GM19467 (cell line): ENCODE measurements around the gene LOX.

ENCODE experiments used
- ATAC-seq: cut with Tn5 transposase; IDR thresholded peaks from one replicate; pipeline ENCODE4 v1.9.1; 2021; ENCODE audit warnings: mild to moderate bottlenecking, moderate library complexity; ENCODE audit not compliant: unreplicated experiment

The LOX gene

DNA sequence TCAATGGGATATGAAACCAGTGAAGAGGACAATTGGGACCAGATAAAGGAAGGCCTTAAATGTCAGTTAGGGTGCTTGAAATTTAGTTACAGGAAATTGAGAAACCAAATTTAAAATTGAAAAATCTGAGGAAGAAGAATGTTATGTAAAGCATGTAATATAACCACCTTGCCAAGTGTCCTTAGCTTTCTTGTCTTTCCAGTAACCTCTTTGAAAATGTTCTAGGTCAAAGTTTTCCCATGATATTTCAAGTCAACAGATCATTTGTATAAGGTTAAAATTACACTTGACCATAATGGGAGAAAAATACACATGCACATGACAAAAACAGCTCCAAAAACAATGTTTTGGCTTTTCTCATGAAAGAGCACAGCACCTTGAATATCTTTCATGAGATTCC is 21.1 kb downstream of the LOX start:
- no peak for ATAC-seq

DNA sequence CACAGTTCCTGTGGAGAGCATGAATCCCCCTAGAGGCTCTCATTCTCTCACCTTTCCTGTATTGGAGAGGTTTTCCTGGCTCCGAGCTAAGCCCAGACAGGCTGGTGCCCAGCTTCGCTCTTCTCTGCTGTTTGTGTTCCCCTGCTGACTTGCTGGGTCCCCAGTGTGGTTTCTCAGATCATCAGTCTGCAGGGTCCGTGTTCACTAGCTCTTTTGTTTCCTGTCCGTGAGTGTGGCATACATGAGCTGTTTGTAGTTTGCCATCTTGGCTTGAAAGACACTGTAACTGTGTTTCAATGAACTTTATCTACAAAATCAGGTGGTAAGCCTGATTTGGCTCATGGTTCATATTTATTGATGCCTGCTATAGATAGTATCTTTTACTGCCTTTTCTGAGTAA is 23.8 kb downstream of the LOX start:
- no peak for ATAC-seq

DNA sequence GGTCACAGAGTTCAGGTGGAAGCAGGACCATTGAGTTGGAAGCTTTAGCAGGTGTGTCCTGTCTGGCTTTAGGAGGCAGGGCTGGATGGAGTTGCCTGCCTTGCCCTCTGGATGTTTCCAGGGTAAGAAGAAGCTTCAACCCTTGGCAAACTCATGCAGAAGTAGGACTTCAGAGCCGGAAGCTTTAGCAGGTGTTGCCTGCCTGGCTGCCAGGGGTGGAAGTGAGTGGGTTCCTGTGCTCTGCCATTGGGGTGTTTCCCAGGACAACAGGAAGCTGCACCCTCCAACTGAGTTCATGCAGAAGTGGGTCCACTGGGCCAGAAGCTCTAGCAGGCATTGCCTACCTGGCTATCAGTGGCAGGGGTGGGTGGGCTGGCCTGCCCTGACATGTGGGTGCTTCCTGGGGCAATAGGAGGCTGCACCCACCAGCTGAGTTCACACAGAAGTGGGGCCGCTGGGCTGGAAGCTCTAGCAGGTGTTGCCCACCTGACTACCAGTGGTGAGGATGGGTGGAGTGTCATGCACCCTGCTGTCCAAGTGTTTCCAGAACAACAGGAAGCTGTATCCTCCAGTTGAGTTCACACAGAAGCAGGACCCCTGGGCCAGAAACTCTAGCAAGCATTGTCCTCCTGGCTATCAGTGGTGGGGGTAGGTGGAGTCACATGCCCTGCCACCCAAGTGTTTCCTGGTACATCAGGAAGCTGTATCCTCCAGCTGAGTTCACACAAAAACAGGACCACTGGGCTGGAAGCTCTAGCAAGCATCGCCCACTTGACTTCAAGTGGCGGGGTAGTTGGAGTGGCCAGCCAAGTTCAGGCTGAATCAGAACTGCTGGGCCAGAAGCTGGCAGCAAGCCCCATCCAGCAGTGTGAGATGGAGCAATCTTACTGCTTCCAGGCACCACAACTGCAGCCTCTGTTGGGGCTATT is 24.6 kb downstream of the LOX start:
- ATAC-seq = no peak

DNA sequence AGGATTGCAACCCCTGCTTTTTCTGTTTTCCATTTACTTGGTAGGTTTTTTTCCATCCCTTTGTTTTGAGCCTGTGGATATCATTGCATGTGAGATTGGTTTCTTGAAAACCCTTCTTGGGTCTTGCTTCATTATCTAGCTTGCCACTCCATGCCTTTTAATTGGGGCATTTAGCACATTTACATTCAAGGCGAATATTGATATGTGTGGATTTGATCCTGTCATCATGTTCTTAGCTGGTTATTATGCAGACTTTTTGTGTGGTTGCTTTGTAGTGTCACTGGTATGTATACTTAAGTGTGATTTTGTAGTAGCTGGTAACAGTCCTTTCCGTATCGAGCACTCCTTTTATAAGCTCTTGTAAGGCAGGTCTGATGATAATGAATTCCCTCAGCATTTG is 26.5 kb downstream of the LOX start:
- ATAC-seq = no peak

DNA sequence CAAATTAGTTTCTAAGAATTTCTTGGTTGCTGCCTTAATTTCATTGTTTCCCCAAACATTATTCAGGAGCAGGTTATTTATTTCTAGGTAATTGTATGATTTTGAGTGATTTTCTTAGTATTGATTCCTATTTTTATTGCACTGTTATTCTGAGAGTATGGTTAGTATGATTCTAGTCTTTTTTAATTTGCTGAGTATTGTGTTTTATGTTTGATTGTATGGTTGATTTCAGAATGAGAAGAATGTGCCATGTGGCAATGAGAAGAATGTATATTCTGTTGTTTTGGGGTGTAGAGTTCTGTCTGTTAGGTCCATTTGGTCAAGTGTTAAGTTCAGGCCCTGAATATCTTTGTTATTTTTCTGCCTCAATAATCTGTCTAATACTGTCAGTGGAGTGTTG is 27.1 kb downstream of the LOX start:
- ATAC-seq = no peak

DNA sequence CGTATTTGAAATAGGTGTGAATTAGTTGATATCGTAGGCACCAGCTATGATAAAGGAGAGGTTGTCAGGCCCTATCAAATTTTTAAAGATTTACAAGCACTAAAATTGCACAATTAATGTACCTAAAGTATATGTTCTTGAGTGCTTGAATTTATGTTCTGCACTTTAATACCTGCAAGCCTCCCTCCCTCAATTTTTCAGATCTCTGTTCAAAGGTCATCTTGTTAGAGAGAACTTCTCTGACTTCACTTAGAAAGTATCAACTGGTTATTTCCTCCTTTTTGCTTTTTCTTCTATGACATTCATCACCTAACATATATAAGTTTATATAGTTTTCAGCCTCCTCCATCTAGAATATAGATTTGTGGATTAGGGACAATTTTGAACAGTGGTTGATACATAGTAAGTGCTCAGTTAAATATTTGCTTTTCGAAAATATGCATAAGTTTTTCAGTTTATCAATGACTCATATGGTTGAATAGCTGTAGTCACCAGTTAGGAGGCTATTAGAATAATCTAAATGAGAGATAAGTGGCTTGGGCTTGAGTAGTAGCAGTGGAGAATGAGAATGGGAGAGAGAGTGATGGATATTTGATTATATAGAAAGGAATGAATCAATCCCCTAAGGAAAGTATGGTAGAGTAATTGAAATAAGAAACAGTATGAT is 37.3 kb downstream of the LOX start:
- ATAC-seq = no peak

DNA sequence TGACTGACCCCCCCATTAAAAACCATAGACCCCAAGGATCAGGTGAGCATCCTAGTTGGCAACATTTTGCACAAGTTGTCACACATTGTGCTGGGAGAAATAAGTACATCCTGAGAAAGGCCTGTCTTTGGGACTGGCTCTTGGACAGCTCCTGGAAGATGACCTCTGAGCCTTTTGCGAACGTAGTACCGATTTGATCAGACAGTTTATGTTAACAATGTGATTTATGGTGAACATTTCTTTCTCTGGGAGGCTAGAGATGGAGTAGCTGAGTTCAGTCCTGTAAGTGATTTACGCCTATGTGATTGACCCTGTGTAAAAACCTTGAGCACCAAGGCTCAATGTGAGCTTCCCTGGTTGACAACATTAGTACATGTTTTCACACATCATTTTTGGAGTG is 41.7 kb downstream of the LOX start:
- ATAC-seq = no peak

DNA sequence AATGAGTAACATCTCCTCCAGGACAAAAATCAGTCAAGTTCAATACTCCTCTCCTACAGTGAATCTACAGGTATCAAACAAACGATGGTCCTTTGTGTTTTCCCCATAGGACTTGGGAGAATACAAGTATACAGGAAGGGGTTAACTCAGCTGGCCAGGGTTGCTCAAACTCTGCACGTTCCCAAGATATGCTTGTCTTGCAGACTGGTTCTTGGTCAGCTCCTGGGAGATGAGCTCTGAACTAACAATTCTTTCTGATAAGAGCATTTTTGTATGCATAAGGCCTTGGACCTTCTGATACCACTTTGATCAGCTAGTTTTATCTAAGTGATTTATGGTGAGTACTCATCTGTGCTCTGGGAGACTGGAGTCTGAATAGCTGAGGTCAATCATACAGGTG is 42.1 kb downstream of the LOX start:
- ATAC-seq = no peak

DNA sequence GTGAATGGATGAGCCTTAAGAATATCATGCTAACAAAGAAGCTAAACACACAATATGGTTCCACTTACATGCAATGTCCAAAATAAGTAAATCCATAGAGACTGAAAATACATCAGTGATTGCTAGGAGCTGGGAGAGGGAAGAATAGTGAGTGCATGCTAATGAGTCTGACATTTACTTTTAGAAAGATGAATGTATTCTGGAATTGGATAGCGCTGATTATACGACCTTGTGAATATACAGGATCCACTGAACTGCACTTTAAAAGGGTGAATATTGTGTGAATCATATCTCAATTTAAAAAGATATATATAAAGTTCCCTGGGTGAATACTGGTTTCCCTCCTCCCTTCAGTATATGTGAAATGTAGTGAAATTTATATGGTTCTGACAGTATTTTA is 46.2 kb downstream of the LOX start:
- ATAC-seq = no peak

DNA sequence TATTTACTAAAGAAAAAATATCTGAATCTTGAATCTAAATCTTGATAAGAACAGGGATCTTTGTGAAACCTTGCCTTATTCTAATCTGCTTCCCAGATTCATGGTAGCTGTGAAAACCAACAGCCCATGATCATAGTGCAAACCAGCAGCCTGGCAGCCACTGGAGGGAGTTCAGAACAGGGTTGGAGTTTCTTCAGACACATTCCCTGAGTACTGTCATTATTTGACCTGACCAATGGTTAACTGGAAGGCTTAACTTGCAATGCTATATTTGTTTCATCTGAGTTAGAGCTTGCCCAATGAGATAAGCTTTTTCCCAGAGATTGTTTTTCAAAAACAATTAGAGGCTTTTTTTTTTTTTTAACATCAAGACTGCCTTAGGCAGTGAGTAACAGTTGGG is 47.8 kb downstream of the LOX start:
- no peak for ATAC-seq

DNA sequence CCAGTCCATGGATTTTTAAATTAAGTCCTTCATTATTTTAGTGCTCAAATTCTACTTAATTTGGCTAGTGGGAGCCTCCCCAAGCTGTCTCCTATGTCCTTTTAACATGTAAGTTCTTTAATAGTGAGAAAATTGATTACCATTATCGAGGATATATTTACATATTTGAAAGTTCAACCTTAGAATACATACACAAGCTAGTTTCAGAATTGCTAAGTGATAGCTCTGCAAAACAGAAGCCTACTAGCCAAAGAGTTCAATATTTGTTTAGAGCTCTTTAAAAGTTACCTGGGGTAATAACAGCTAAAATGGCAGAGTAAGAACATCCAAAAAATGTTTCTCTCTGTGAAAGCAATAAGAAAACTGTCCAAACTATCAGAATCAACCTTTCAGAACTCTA is 48.2 kb downstream of the LOX start:
- ATAC-seq = no peak

DNA sequence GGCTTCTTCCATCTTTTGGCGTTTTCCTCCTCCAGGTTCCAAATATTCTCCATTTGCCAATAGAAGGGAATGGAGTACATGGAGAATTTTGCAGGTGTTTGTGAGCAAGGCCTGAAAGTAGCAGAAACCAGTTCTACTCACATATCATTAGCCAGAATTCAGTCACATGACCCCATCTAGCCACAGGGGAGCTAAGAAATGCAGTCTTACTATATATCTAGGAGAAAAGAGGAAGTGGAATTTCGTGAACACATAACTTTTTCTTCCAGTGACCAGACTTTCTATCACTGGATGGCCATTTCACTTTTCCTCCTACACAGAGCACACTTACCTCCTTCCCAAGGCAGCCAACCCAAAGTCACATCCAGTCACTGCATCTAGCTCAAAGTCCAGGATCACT is 55.1 kb downstream of the LOX start:
- ATAC-seq = no peak

DNA sequence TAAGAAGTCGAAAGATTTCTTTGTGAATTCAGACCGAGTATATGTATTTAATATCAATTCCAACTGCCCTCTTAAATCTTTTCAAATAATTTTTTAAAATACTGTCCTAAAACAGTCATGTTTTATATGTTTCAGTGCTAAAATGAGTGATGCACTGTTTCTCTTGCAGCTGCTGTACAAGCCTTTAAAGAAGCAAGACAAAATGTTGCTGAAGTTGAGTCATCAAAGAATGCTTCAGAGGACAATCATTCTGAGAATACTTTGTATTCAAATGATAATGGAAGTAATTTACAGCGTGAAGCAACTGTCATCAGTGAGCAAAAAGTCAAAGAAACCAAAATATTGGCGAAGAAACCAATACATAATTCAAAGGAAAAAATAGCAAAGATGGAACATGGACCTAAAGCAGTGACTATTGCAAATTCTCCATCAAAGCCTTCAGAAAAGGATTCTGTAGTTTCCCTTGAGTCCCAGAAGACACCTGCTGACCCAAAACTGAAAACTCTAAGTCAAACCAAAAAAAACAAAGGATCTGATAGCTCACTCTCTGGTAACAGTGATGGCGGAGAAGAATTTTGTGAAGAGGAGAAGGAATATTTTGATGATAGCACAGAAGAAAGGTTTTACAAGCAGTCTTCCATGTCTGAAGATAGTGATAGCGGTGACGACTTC is 58.0 kb downstream of the LOX start:
- ATAC-seq = no peak

DNA sequence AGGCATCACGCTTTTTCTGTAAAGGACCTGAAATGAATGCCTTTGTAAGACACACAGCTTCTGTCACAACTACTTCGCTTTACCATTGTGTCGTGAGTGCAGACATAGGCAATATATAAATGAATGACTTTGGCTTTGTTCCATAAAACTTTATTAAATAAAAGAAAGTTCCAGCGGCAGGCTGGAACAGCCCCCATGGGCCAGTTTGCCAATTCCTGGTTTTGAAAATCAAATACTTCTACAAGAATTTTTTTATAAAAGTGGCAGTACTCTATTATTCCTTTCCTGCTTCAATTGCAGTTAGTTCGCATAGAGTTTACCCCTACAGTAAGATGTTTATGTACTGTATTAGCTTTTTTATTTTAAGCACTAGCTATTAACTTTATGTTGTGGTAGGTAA is 62.6 kb downstream of the LOX start:
- ATAC-seq = no peak

DNA sequence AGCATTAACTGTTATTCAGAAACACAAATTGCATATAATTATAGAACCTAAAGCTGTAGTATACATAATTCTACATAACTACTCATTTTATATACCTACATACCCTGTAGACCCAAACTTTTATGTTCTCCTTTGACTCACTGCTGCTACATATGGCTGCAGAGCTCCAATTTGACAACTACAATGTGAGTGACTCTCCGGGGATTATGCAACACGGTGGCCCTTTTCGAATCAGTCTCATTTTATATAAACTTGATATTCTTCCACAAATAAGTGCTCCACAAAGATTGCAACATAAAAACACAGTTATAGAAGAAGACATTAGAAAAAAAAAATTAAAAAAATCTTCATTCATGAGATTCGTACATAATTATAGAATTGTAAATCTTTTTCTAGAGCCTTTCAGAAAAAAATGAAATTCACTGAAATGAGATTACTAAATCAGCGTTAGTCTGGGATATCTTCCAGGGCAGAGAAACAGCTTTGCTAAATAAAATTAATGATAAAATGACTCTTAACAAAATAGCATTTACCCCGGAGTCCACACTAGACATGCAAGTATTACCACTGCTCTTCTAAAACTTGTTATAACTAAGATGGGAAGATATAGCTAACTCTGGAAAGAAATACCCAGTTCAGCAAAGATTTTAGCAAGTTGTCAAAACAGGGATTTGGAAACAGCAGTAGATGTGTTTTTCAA is 63.7 kb downstream of the LOX start:
- no peak for ATAC-seq
